C4-2B (cell line): ENCODE data around the gene NCAN.

Experiments used
- CTCF ChIP-seq: fragments of 450-650 bp; conservative IDR thresholded peaks from 2 replicates; pipeline ENCODE4 v1.5.1; 2017; ENCODE audit warnings: mild to moderate bottlenecking
- ZFX ChIP-seq: fragments of 450-650 bp; IDR thresholded peaks from 2 replicates; pipeline ENCODE4 v1.6.1; 2017

- TF ChIP-seq CTCF (no peak), ZFX (no peak)
These were observed at the start of gene NCAN for GRCh38 chr19:19211499-19212420.
